ENCODE measurements around the gene MEIS1.

DNA sequence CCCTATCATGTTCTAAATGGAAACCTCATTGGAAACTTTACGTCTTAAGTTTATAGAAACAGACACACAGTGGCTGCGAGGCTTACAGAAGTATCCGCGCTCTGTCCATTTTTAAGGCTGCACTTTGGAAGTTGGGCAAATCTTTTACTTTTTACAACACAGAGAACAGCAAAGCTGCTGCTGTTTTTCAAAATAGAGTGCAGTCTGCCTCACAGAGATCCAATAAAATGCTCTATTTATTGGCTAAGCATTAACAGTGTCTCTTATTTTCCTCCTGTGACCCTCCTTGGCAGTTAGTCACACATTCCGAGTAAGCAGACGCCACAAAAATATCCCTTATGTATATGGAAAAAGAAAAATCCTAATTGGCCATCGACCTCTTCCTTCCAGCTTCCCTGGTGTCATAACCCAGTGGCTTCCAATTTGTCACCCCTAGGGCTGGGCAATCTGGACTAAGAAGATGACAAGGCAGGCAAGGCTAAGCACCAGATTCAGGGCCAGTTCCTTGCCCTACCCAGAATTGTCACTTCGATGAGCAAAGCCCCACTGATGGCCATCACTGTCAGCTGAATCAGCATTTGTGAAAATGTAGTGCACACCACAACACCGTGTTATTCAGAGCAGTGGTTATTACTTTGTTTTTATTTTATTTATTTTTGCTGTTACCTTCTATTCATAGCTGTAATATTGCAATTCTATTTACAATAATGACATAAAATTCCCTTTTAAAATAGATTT is 47.7 kb upstream of the MEIS1 start:
- no peak for TF ChIP-seq POLR2A (IDR thresholded peaks at IDR 0.05; ENCODE audit: low read depth, low read length)
- TF ChIP-seq POLR2AphosphoS5 (IDR thresholded peaks at IDR 0.05; ENCODE audit: low read depth, low read length), result no peak

Data from GM12892 (cell line).